Measurements from ENCODE around the gene B3GNT9.

- TF ChIP-seq CTCF (IDR thresholded peaks at IDR 0.05) (no peak), POLR2A (IDR thresholded peaks at IDR 0.05) (no peak)
Measured at GRCh38 chr16:67200491-67200890, 49.7 kb upstream of the B3GNT9 start.
